Tibial nerve (tissue), 4 donors: Measurements from ENCODE around the gene SLC22A12. TPM values are rescaled to one million over a fixed set of nuclear protein-coding genes. Genes with fewer than 3 reads are reported as not detected.

Source experiments
- DNase-seq, 2 donors: peaks; one replicate each; pipeline ENCODE4 v3.0.0-alpha.2; 2019; ENCODE audit warnings: low spot score in 2 of 2
- H3K27ac ChIP-seq, 4 donors: fragments of 200-600 bp; sonication (generic) in 3 of 4; one replicate each; pipeline ENCODE4 v1.5.1; 2017 to 2019; ENCODE audit warnings: mild to moderate bottlenecking in 1 of 4
- H3K27me3 ChIP-seq, 2 donors: fragments of 200-600 bp; sonication (generic) in 1 of 2; one replicate each; pipeline versions ENCODE4 v1.5.1 to v1.6.0; 2017 to 2019
- H3K36me3 ChIP-seq, 3 donors: fragments of 200-600 bp; sonication (generic); one replicate each; pipeline ENCODE4 v1.5.1; 2018 to 2019
- H3K4me1 ChIP-seq, 4 donors: fragments of 200-600 bp; sonication (generic) in 3 of 4; one replicate each; pipeline ENCODE4 v1.5.1; 2017 to 2019
- H3K4me3 ChIP-seq, 4 donors: fragments of 200-600 bp; sonication (generic) in 3 of 4; one replicate each; pipeline ENCODE4 v1.5.1; 2017 to 2019; ENCODE audit warnings: mild to moderate bottlenecking in 1 of 4, moderate library complexity in 1 of 4
- H3K9me3 ChIP-seq, 4 donors: fragments of 200-600 bp; sonication (generic) in 3 of 4; one replicate each; pipeline ENCODE4 v1.5.1; 2017 to 2019
- CTCF ChIP-seq, 5 experiments: fragments of 200-600 bp in 3 of 5; fragments of 450-650 bp in 2 of 5; sonication (generic) in 3 of 5; IDR thresholded peaks; one replicate each; pipeline ENCODE4 v1.5.1; 2016 to 2019; ENCODE audit warnings: antibody characterized with exemption in 5 of 5, mild to moderate bottlenecking in 3 of 5, moderate library complexity in 2 of 5
- EP300 ChIP-seq, 2 donors: sonication (generic); formaldehyde crosslinking; IDR thresholded peaks; one replicate each; pipeline ENCODE4 v1.6.1; 2017; ENCODE audit warnings: antibody characterized with exemption in 2 of 2, mild to moderate bottlenecking in 1 of 2
- POLR2A ChIP-seq, 2 donors: fragments of 450-650 bp; IDR thresholded peaks; one replicate each; pipeline ENCODE4 v1.6.1; 2017; ENCODE audit warnings: antibody characterized with exemption in 2 of 2, mild to moderate bottlenecking in 2 of 2, moderate library complexity in 2 of 2
- WGBS, 2 donors: methylation state at CpG; one replicate each; pipeline ENCODE4 v1.1.5; 2018; 5-methylcytosine and 5-hydroxymethylcytosine counted together
- total RNA-seq, 4 donors: library from RNA; depleted of rRNA; stranded (reverse); fragments of >200 nt; gene quantifications; one replicate each; pipeline ENCODE4 v1.1.0, GENCODE V29; 2016

Gene SLC22A12
- total RNA-seq, 4 donors from 2014 or later: 0.30 TPM; not detected in 3

GRCh38 chr11:64556721-64557250 lies 34.2 kb upstream of the SLC22A12 start:
- Histone ChIP-seq H3K27me3 (no peaks in the 10 kb centered on the region), H3K4me3 (no peak overlapping the region), H3K36me3 (no peaks in the 10 kb centered on the region), H3K27ac (no peak overlapping the region), H3K4me1 (peaks cover 0 to 24% (median 7%) of the 10 kb centered on the region in 4 donors), H3K9me3 (no peaks in the 10 kb centered on the region)
- TF ChIP-seq EP300 (IDR thresholded peaks at IDR 0.05) (no peak), CTCF (IDR thresholded peaks at IDR 0.05) (no peak), POLR2A (IDR thresholded peaks at IDR 0.05) (no peak)
- no peak for DNase-seq
- WGBS, 2 donors: 87 to 89% methylated on average over 12 of the region's 12 CpGs

- Histone ChIP-seq H3K4me1 (peaks cover 0 to 24% (median 7%) of the 10 kb centered on the region in 4 donors), H3K4me3 (no peak overlapping the region), H3K36me3 (no peaks in the 10 kb centered on the region), H3K27ac (no peak overlapping the region), H3K9me3 (no peaks in the 10 kb centered on the region), H3K27me3 (no peaks in the 10 kb centered on the region)
- DNase-seq: no peak
- TF ChIP-seq POLR2A (IDR thresholded peaks at IDR 0.05) (no peak), EP300 (IDR thresholded peaks at IDR 0.05) (no peak), CTCF (IDR thresholded peaks at IDR 0.05) (no peak)
- 78 to 80% methylated on average over 14 of the region's 14 CpGs for WGBS, 2 donors
Measured at GRCh38 chr11:64558065-64558745, 32.8 kb upstream of the SLC22A12 start.

GRCh38 chr11:64558869-64559268 lies 32.2 kb upstream of the SLC22A12 start:
- no peak for DNase-seq
- TF ChIP-seq CTCF (IDR thresholded peaks at IDR 0.05) (no peak), EP300 (IDR thresholded peaks at IDR 0.05) (no peak), POLR2A (IDR thresholded peaks at IDR 0.05) (no peak)
- no peak overlapping the region for H3K27ac ChIP-seq
- WGBS, 2 donors: 85 to 87% methylated on average over 9 of the region's 9 CpGs
- H3K36me3 ChIP-seq: no peaks in the 10 kb centered on the region
- no peak overlapping the region for H3K4me3 ChIP-seq
- no peaks in the 10 kb centered on the region for H3K9me3 ChIP-seq
- H3K27me3 ChIP-seq: no peaks in the 10 kb centered on the region
- H3K4me1 ChIP-seq: peaks cover 0 to 19% (median 6%) of the 10 kb centered on the region in 4 donors

GRCh38 chr11:64559351-64560138 lies 31.5 kb upstream of the SLC22A12 start:
- H3K4me1 ChIP-seq: peaks cover 0 to 12% (median 3%) of the 10 kb centered on the region in 4 donors
- H3K4me3 ChIP-seq: no peak overlapping the region
- H3K27ac ChIP-seq: no peak overlapping the region
- H3K9me3 ChIP-seq: no peaks in the 10 kb centered on the region
- TF ChIP-seq CTCF (IDR thresholded peaks at IDR 0.05): no peak
- no peak for TF ChIP-seq POLR2A (IDR thresholded peaks at IDR 0.05)
- TF ChIP-seq EP300 (IDR thresholded peaks at IDR 0.05): no peak
- no peak for DNase-seq
- H3K36me3 ChIP-seq: no peaks in the 10 kb centered on the region
- no peaks in the 10 kb centered on the region for H3K27me3 ChIP-seq
- WGBS, 2 donors: 74 to 77% methylated on average over 19 of the region's 19 CpGs
